Ovary (tissue), 3 donors: ENCODE data around the gene NFASC.

Experiments used
- EP300 ChIP-seq: sonication (generic); formaldehyde crosslinking; IDR thresholded peaks from one replicate; pipeline ENCODE4 v1.6.1; 2017; ENCODE audit warnings: antibody characterized with exemption
- POLR2A ChIP-seq: fragments of 450-650 bp; IDR thresholded peaks from one replicate; pipeline ENCODE4 v1.6.1; 2017; ENCODE audit warnings: antibody characterized with exemption, mild to moderate bottlenecking, moderate library complexity
- TF ChIP-seq, protein P1 (sequence below), 3 donors: fragments of 450-650 bp in 2 of 3; fragments of 200-600 bp in 1 of 3; IDR thresholded peaks; one replicate each; pipeline versions ENCODE4 v1.5.1 to v1.8.0; 2016 to 2022; ENCODE audit warnings: antibody characterized with exemption in 3 of 3, mild to moderate bottlenecking in 1 of 3
- donor health status: DM: no; HTN: no; CAD: no.

- TF ChIP-seq EP300 (no peak), POLR2A (no peak)
- TF ChIP-seq, protein P1, sequence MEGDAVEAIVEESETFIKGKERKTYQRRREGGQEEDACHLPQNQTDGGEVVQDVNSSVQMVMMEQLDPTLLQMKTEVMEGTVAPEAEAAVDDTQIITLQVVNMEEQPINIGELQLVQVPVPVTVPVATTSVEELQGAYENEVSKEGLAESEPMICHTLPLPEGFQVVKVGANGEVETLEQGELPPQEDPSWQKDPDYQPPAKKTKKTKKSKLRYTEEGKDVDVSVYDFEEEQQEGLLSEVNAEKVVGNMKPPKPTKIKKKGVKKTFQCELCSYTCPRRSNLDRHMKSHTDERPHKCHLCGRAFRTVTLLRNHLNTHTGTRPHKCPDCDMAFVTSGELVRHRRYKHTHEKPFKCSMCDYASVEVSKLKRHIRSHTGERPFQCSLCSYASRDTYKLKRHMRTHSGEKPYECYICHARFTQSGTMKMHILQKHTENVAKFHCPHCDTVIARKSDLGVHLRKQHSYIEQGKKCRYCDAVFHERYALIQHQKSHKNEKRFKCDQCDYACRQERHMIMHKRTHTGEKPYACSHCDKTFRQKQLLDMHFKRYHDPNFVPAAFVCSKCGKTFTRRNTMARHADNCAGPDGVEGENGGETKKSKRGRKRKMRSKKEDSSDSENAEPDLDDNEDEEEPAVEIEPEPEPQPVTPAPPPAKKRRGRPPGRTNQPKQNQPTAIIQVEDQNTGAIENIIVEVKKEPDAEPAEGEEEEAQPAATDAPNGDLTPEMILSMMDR (IDR thresholded peaks at IDR 0.05) = no peak
These were observed 89.2 kb downstream of the NFASC start for GRCh38 chr1:204959836-204960235.
